Measurements from ENCODE around the gene BECN2.

BECN2 gene

GRCh38 chr1:241957692-241958494, at the start of gene BECN2:
Gene BECN2, plus strand, starts transcription at chr1:241957767. Its CDS starts 0 bp downstream, at chr1:241957767.
- DNase-seq (ENCODE audit: low spot score): no peak

GRCh38 chr1:241916196-241916595, 41.4 kb upstream of the BECN2 start:
- no peak for DNase-seq (ENCODE audit: low spot score)

- no peak for DNase-seq (ENCODE audit: low spot score)
Observed at GRCh38 chr1:241917487-241917886, 40.1 kb upstream of the BECN2 start.

- peak; percentile 86 for DNase-seq (ENCODE audit: low spot score)
Observed at GRCh38 chr1:241918879-241919278, 38.7 kb upstream of the BECN2 start.

GRCh38 chr1:241924080-241924808, 33.3 kb upstream of the BECN2 start:
- DNase-seq (ENCODE audit: low spot score): no peak

GRCh38 chr1:241926141-241926540, 31.4 kb upstream of the BECN2 start:
- DNase-seq (ENCODE audit: low spot score): no peak

GRCh38 chr1:241927321-241927720, 30.2 kb upstream of the BECN2 start:
- DNase-seq (ENCODE audit: low spot score): no peak

- no peak for DNase-seq (ENCODE audit: low spot score)
Observed at GRCh38 chr1:241932845-241933244, 24.7 kb upstream of the BECN2 start.

GRCh38 chr1:241934201-241934848, 23.2 kb upstream of the BECN2 start:
- peak; percentile 68 for DNase-seq (ENCODE audit: low spot score)

GRCh38 chr1:241934866-241935265, 22.7 kb upstream of the BECN2 start:
- no peak for DNase-seq (ENCODE audit: low spot score)

GRCh38 chr1:241939798-241940197, 17.8 kb upstream of the BECN2 start:
- DNase-seq (ENCODE audit: low spot score): no peak

- no peak for DNase-seq (ENCODE audit: low spot score)
Observed at GRCh38 chr1:241942738-241943137, 14.8 kb upstream of the BECN2 start.

- DNase-seq (ENCODE audit: low spot score): no peak
Observed at GRCh38 chr1:241944300-241944699, 13.3 kb upstream of the BECN2 start.

- no peak for DNase-seq (ENCODE audit: low spot score)
Observed at GRCh38 chr1:241947354-241947753, 10.2 kb upstream of the BECN2 start.

GRCh38 chr1:241950390-241950789, 7.2 kb upstream of the BECN2 start:
- DNase-seq (ENCODE audit: low spot score): peak; percentile 84

- no peak for DNase-seq (ENCODE audit: low spot score)
Observed at GRCh38 chr1:241962153-241962552, 4.6 kb downstream of the BECN2 start.

- DNase-seq (ENCODE audit: low spot score): no peak
Observed at GRCh38 chr1:241963722-241964121, 6.2 kb downstream of the BECN2 start.

- DNase-seq (ENCODE audit: low spot score): no peak
Observed at GRCh38 chr1:241964550-241965282, 7.1 kb downstream of the BECN2 start.

- DNase-seq (ENCODE audit: low spot score): no peak
Observed at GRCh38 chr1:241968611-241969010, 11.0 kb downstream of the BECN2 start.

GRCh38 chr1:241972703-241973369, 15.3 kb downstream of the BECN2 start:
- peak; percentile 47 for DNase-seq (ENCODE audit: low spot score)

GRCh38 chr1:241976229-241976628, 18.7 kb downstream of the BECN2 start:
- no peak for DNase-seq (ENCODE audit: low spot score)

GRCh38 chr1:241979071-241979470, 21.5 kb downstream of the BECN2 start:
- DNase-seq (ENCODE audit: low spot score): no peak

Data from GM03348 (cell line).